ENCODE results near the gene DACH1. TPM values are rescaled to one million over a fixed set of nuclear protein-coding genes. Genes with fewer than 3 reads are reported as not detected.

DACH1 gene
- total and polyA plus RNA-seq, 9 of the 15 experiments (the other 6 are each of a cell fraction or from before 2014, with no cell fraction given): 0.04 to 0.07 (median 0.04) TPM; not detected in 2

DNA sequence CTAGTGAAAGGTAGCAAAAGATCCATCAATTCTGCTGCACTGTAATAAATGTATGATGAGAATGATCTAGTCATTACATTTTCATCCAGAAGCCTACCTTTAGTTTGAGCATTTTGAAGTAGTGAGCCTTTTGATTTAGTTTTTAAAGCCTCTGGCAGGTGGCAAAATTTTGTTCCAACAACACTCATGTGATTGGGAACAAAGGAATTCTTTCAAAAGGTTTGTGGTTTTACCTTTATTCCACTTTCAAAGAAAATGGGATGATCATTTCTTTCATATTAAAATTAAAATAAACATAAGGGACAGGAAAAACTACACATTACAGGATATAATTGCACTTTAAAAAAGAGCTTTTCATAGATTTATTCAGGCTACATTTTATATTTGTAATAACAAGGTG, 260.2 kb downstream of the DACH1 start:
- Histone ChIP-seq H3K27me3 (ENCODE audit: control insufficient read depth in 2 of 2, insufficient read depth in 2 of 2, low read length in 2 of 2) (no peaks in the 10 kb centered on the region), H4K20me1 (replicated peaks; ENCODE audit: control insufficient read depth, insufficient read depth, low read length) (no peaks in the 10 kb centered on the region), H3K9me1 (ENCODE audit: control insufficient read depth, insufficient read depth, low read length) (no peaks in the 10 kb centered on the region), H3K27ac (ENCODE audit: extremely low read depth, low read depth, low read length) (no peak overlapping the region), H3K79me2 (ENCODE audit: control insufficient read depth, insufficient read depth, low read length) (no peaks in the 10 kb centered on the region), H3K9ac (ENCODE audit: insufficient read depth in 1 of 2, low read depth in 2 of 2, low read length in 2 of 2) (no peak overlapping the region), H3K36me3 (ENCODE audit: control insufficient read depth, insufficient read depth, low read length) (no peaks in the 10 kb centered on the region), H2AFZ (ENCODE audit: low read depth, low read length) (no peak overlapping the region), H3K4me3 (no peak overlapping the region), H3K9me3 (replicated peaks; ENCODE audit: control insufficient read depth, insufficient read depth, low read depth, low read length) (no peaks in the 10 kb centered on the region), H3K4me2 (ENCODE audit: insufficient read depth, low read length) (no peak overlapping the region), H3K4me1 (replicated peaks in 1 of 2; ENCODE audit: control insufficient read depth in 2 of 2, insufficient read depth in 2 of 2, low read length in 2 of 2) (no peaks in the 10 kb centered on the region)
- in situ Hi-C loops (cut with MboI) (no loop called here), intact Hi-C loops (cut with micrococcal nuclease) (no loop called here)
- FAIRE-seq (no peak), DNase-seq (ENCODE audit: extremely low read depth in 1 of 4, low spot score in 3 of 4) (no peak), ATAC-seq (no peak)
- no TSS peak for BruUV-seq (replicated peaks)
- POLR2A ChIA-PET: no interaction called here
- TF ChIP-seq HNRNPLL (IDR thresholded peaks at IDR 0.05; ENCODE audit: low read depth, low read length, poor library complexity, severe bottlenecking) (no peak), ZNF274 (IDR thresholded peaks at IDR 0.05; ENCODE audit: borderline replicate concordance, low read depth, low read length) (no peak), ZNF232 (CRISPR knock-in tag; IDR thresholded peaks at IDR 0.05) (no peak), FOXJ2 (tag; IDR thresholded peaks at IDR 0.05) (no peak), BRCA1 (IDR thresholded peaks at IDR 0.05) (no peak), BRCA1 (CRISPR knock-in tag; IDR thresholded peaks at IDR 0.05) (no peak), ELK1 (CRISPR knock-in tag; IDR thresholded peaks at IDR 0.05) (no peak), ZNF395 (CRISPR knock-in tag; IDR thresholded peaks at IDR 0.05) (no peak)
- CTCF ChIA-PET (ENCODE audit: low intra/inter-chr PET ratio): no interaction called here

All from K562 (cell line).